SK-N-MC (cell line): Measurements from ENCODE around the gene RALA.

Experiments
- DNase-seq: peaks from one replicate; pipeline ENCODE4 v3.0.0-alpha.2; 2011; ENCODE audit warnings: low read depth, low spot score
- H3K27ac ChIP-seq: fragments of 200-600 bp; sonication (generic); 2 replicates; pipeline ENCODE4 v1.5.1; 2016; ENCODE audit warnings: mixed run types
- H3K36me3 ChIP-seq: fragments of 200-600 bp; sonication (generic); 2 replicates; pipeline ENCODE4 v1.6.1; 2017; ENCODE audit warnings: antibody characterized with exemption, low read length, mixed read lengths; ENCODE audit not compliant: insufficient read depth
- H3K4me3 ChIP-seq: fragments of 200-600 bp; sonication (generic); 2 replicates; pipeline ENCODE4 v1.5.1; 2016
- H3K9ac ChIP-seq: fragments of 200-600 bp; sonication (generic); 2 replicates; pipeline ENCODE4 v1.8.0; 2017; ENCODE audit warnings: mixed run types, mixed read lengths; ENCODE audit not compliant: insufficient read length
- H3K9me3 ChIP-seq: fragments of 200-600 bp; sonication (generic); 2 replicates; pipeline ENCODE4 v1.6.1; 2017; ENCODE audit warnings: low read depth, mild to moderate bottlenecking, antibody characterized with exemption, low read length, moderate library complexity, mixed read lengths
- EZH2 ChIP-seq: fragments of 200-600 bp; sonication (generic); IDR thresholded peaks from one replicate; pipeline ENCODE4 v1.6.1; 2017; ENCODE audit warnings: antibody characterized with exemption
- FOXP2 ChIP-seq: optimal IDR thresholded peaks from 2 replicates; pipeline ENCODE3; 2011; ENCODE audit warnings: mild to moderate bottlenecking, moderate library complexity; ENCODE audit not compliant: insufficient read depth; ENCODE audit errors: extremely low read length, control extremely low read depth
- POLR2AphosphoS5 ChIP-seq: IDR thresholded peaks from 2 replicates; pipeline ENCODE4 v1.6.1; 2012; ENCODE audit warnings: mild to moderate bottlenecking, low read depth, low read length, borderline replicate concordance

The RALA gene

GRCh38 chr7:39709768-39710311 is 86.5 kb downstream of the RALA start:
- H3K36me3 ChIP-seq: no peaks in the 10 kb centered on the region
- TF ChIP-seq EZH2 (no peak), FOXP2 (no peak), POLR2AphosphoS5 (no peak)
- peak overlapping the region; percentile 26; the same call in 1 of the 2 replicates for H3K27ac ChIP-seq
- H3K4me3 ChIP-seq: peak overlapping the region; percentile 30; the same call in 1 of the 2 replicates
- no peaks in the 10 kb centered on the region for H3K9me3 ChIP-seq
- DNase-seq: no peak
- no peak overlapping the region for H3K9ac ChIP-seq

- no peaks in the 10 kb centered on the region for H3K36me3 ChIP-seq
- no peak overlapping the region for H3K27ac ChIP-seq
- no peaks in the 10 kb centered on the region for H3K9me3 ChIP-seq
- DNase-seq: no peak
- no peak for TF ChIP-seq FOXP2
- TF ChIP-seq EZH2: no peak
- no peak for TF ChIP-seq POLR2AphosphoS5
- H3K9ac ChIP-seq: no peak overlapping the region
- no peak overlapping the region for H3K4me3 ChIP-seq
Observed at GRCh38 chr7:39712751-39713150, 89.4 kb downstream of the RALA start.

- no peaks in the 10 kb centered on the region for H3K9me3 ChIP-seq
- H3K9ac ChIP-seq: no peak overlapping the region
- no peaks in the 10 kb centered on the region for H3K36me3 ChIP-seq
- H3K4me3 ChIP-seq: no peak overlapping the region
- no peak overlapping the region for H3K27ac ChIP-seq
- no peak for DNase-seq
- TF ChIP-seq EZH2 (no peak), POLR2AphosphoS5 (no peak), FOXP2 (no peak)
Observed at GRCh38 chr7:39714447-39715091, 91.2 kb downstream of the RALA start.

GRCh38 chr7:39720586-39720985 is 97.2 kb downstream of the RALA start:
- Histone ChIP-seq H3K4me3 (no peak overlapping the region), H3K27ac (no peak overlapping the region), H3K9ac (no peak overlapping the region), H3K36me3 (no peaks in the 10 kb centered on the region), H3K9me3 (no peaks in the 10 kb centered on the region)
- no peak for DNase-seq
- TF ChIP-seq FOXP2 (no peak), POLR2AphosphoS5 (no peak), EZH2 (no peak)

GRCh38 chr7:39721345-39721744 is 98.0 kb downstream of the RALA start:
- H3K27ac ChIP-seq: peak overlapping the region; percentile 87
- no peak for DNase-seq
- TF ChIP-seq EZH2 (no peak), POLR2AphosphoS5 (no peak), FOXP2 (no peak)

GRCh38 chr7:39721919-39722597 is 98.7 kb downstream of the RALA start:
- H3K36me3 ChIP-seq: no peaks in the 10 kb centered on the region
- no peaks in the 10 kb centered on the region for H3K9me3 ChIP-seq
- peak overlapping the region; percentile 87 for H3K27ac ChIP-seq
- peak overlapping the region; percentile 65 for H3K4me3 ChIP-seq
- peak overlapping the region; percentile 47 for H3K9ac ChIP-seq
- TF ChIP-seq EZH2 (no peak), POLR2AphosphoS5 (peak; percentile 86), FOXP2 (no peak)
- DNase-seq: no peak

More at GRCh38 chr7:39721345-39721744, 98.0 kb downstream of the RALA start:
- H3K9me3 ChIP-seq: no peaks in the 10 kb centered on the region
- H3K4me3 ChIP-seq: peak overlapping the region; percentile 65
- peak overlapping the region; percentile 47 for H3K9ac ChIP-seq
- no peaks in the 10 kb centered on the region for H3K36me3 ChIP-seq

- H3K36me3 ChIP-seq: no peaks in the 10 kb centered on the region
- no peak overlapping the region for H3K9ac ChIP-seq
- no peak for TF ChIP-seq FOXP2
- TF ChIP-seq EZH2: no peak
- TF ChIP-seq POLR2AphosphoS5: no peak
- H3K9me3 ChIP-seq: no peaks in the 10 kb centered on the region
- H3K27ac ChIP-seq: no peak overlapping the region
- no peak overlapping the region for H3K4me3 ChIP-seq
- no peak for DNase-seq
Observed at GRCh38 chr7:39727231-39728012, 104.0 kb downstream of the RALA start.
